K562 (cell line): Measurements from ENCODE around the gene CCT8L2. TPM values are rescaled to one million over a fixed set of nuclear protein-coding genes. Genes with fewer than 3 reads are reported as not detected.

ENCODE experiments used
- ATF7 ChIP-seq: fragments of 450-650 bp; IDR thresholded peaks from 2 replicates; pipeline ENCODE4 v1.7.1; 2014; ENCODE audit warnings: mild to moderate bottlenecking, moderate library complexity
- BCOR ChIP-seq: fragments of 450-650 bp; IDR thresholded peaks from 2 replicates; pipeline ENCODE4 v1.6.1; 2016
- ESRRA ChIP-seq: fragments of 450-650 bp; IDR thresholded peaks from 2 replicates; pipeline ENCODE4 v1.6.1; 2014; ENCODE audit warnings: low read depth, mild to moderate bottlenecking, moderate library complexity, borderline replicate concordance
- FOXJ2 ChIP-seq: fragments of 200-800 bp; sonication (Bioruptor generic); IDR thresholded peaks from 2 replicates; pipeline ENCODE4 v1.6.1; 2016; ENCODE audit warnings: missing genetic modification characterization, missing compliant biosample characterization
- GATAD2B ChIP-seq: fragments of 450-650 bp; IDR thresholded peaks from 2 replicates; pipeline ENCODE4 v1.6.1; 2017; ENCODE audit warnings: mild to moderate bottlenecking, borderline replicate concordance
- GTF2E2 ChIP-seq: fragments of 200-800 bp; sonication (Bioruptor generic); IDR thresholded peaks from 2 replicates; pipeline ENCODE4 v1.6.1; 2016; ENCODE audit warnings: missing genetic modification characterization, missing compliant biosample characterization
- JUND ChIP-seq, 2 experiments: IDR thresholded peaks; 2 replicates in 1 of 2; 3 replicates in 1 of 2; pipeline ENCODE4 v1.6.1; 2011; ENCODE audit warnings: borderline replicate concordance in 2 of 2, low read depth in 2 of 2, low read length in 2 of 2, improper control_type of control experiment in 1 of 2, missing biosample characterization in 1 of 2, missing genetic modification characterization in 1 of 2, missing genetic modification reagents in 1 of 2
- MAFG ChIP-seq: fragments of 450-650 bp; conservative IDR thresholded peaks from 2 replicates; pipeline ENCODE4 v1.6.1; 2016; ENCODE audit warnings: missing genetic modification characterization, missing compliant biosample characterization
- OTX1 ChIP-seq: fragments of 450-650 bp; formaldehyde crosslinking; IDR thresholded peaks from 2 replicates; pipeline ENCODE4 v1.4.0; 2022; ENCODE audit warnings: mild to moderate bottlenecking
- PML ChIP-seq: IDR thresholded peaks from 2 replicates; pipeline ENCODE4 v1.6.1; 2012; ENCODE audit warnings: low read length, inconsistent platforms
- POLR2AphosphoS5 ChIP-seq: IDR thresholded peaks from 2 replicates; pipeline ENCODE4 v1.6.1; 2011; ENCODE audit warnings: mild to moderate bottlenecking, low read depth, low read length, moderate library complexity; ENCODE audit not compliant: control insufficient read depth, insufficient read depth
- RBBP5 ChIP-seq: fragments of 200-600 bp; sonication (generic); IDR thresholded peaks from 2 replicates; pipeline ENCODE4 v1.6.1; 2012; ENCODE audit warnings: borderline replicate concordance, mild to moderate bottlenecking, low read length, control low read depth, inconsistent platforms; ENCODE audit not compliant: insufficient read depth, poor library complexity, severe bottlenecking
- SRF ChIP-seq, 2 experiments: fragments of 250-450, 450-650 bp in 1 of 2; sonication (Bioruptor Pico) in 1 of 2; sonication (generic) in 1 of 2; formaldehyde crosslinking; IDR thresholded peaks; 2 replicates each; pipeline versions ENCODE4 v1.5.0 to v1.5.1; 2020 to 2022; ENCODE audit warnings: mild to moderate bottlenecking in 1 of 2, missing genetic modification reagents in 1 of 2
- ZNF354B ChIP-seq: fragments of 250-450 bp; sonication (Bioruptor Pico); IDR thresholded peaks from 2 replicates; pipeline ENCODE4 v1.4.0; 2020
- polyA plus RNA-seq, 8 experiments: library from polyadenylated mRNA; depleted of rRNA in 4 of 8; stranded (reverse) in 5 of 8; unstranded in 3 of 8; fragments of >200 nt; fragmentation: Nextera tagmentation in 2 of 8; fragmentation: Illumina TruSeq in 1 of 8; extraction: Ambion mirVana in 2 of 8; extraction: Trizol in 1 of 8; gene quantifications; 2 replicates each; pipeline versions ENCODE4 v1.2.1 to v1.2.3, GENCODE V29; 2011 to 2014; ENCODE audit warnings: inconsistent platforms in 1 of 8, missing spikeins in 1 of 8
- total RNA-seq, 7 experiments: library from RNA; depleted of rRNA in 6 of 7; stranded (reverse); fragments of >200 nt in 6 of 7; fragmentation: Illumina TruSeq in 2 of 7; extraction: Trizol in 2 of 7; gene quantifications; 2 replicates each; pipeline versions ENCODE4 v1.2.1 to v1.2.3, GENCODE V29; 2011 to 2021; ENCODE audit warnings: low replicate concordance in 1 of 7
- TF ChIP-seq, protein P1 (sequence below): fragments of 250-450 bp; sonication (Bioruptor Pico); IDR thresholded peaks from 2 replicates; pipeline ENCODE4 v1.5.0; 2020; ENCODE audit warnings: mild to moderate bottlenecking
- TF ChIP-seq, protein P2 (sequence below): fragments of 450-650 bp; formaldehyde crosslinking; IDR thresholded peaks from 2 replicates; pipeline ENCODE4 v1.4.0; 2020; ENCODE audit warnings: mild to moderate bottlenecking
- TF ChIP-seq, protein P3 (sequence below), 2 experiments: fragments of 450-650 bp; IDR thresholded peaks; 2 replicates each; pipeline ENCODE4 v1.6.1; 2016
- TF ChIP-seq, protein P4 (sequence below): sonication (generic); formaldehyde crosslinking; IDR thresholded peaks from 2 replicates; pipeline ENCODE4 v1.8.1; 2023; ENCODE audit warnings: mild to moderate bottlenecking, missing genetic modification reagents, moderate library complexity

Gene CCT8L2
- total and polyA plus RNA-seq, 9 of the 15 experiments (the other 6 are each of a cell fraction or from before 2014, with no cell fraction given), result 0.13 TPM; not detected in 8

GRCh38 chr22:16600644-16601436 lies 8.2 kb upstream of the CCT8L2 start (continued):
- TF ChIP-seq PML, result peak; percentile 68; the same call in 1 of the 2 replicates
- TF ChIP-seq ATF7, result peak; percentile 95; the same call in 1 of the 2 replicates
- TF ChIP-seq MAFG (tag), result peak; percentile 34; the same call in 1 of the 2 replicates
- TF ChIP-seq ZNF354B, result peak; percentile 53; the same call in 1 of the 2 replicates
- TF ChIP-seq OTX1, result 0 out of 2 replicates have a peak, but pooled peaks have one; percentile 15
- TF ChIP-seq, protein P1, sequence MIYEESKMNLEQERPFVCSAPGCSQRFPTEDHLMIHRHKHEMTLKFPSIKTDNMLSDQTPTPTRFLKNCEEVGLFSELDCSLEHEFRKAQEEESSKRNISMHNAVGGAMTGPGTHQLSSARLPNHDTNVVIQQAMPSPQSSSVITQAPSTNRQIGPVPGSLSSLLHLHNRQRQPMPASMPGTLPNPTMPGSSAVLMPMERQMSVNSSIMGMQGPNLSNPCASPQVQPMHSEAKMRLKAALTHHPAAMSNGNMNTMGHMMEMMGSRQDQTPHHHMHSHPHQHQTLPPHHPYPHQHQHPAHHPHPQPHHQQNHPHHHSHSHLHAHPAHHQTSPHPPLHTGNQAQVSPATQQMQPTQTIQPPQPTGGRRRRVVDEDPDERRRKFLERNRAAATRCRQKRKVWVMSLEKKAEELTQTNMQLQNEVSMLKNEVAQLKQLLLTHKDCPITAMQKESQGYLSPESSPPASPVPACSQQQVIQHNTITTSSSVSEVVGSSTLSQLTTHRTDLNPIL, result 0 out of 2 replicates have a peak, but pooled peaks have one; percentile 22
- peak; percentile 99 for TF ChIP-seq GATAD2B
- peak; percentile 33; the same call in 1 of the 2 replicates for TF ChIP-seq FOXJ2 (tag)
- TF ChIP-seq, protein P2, sequence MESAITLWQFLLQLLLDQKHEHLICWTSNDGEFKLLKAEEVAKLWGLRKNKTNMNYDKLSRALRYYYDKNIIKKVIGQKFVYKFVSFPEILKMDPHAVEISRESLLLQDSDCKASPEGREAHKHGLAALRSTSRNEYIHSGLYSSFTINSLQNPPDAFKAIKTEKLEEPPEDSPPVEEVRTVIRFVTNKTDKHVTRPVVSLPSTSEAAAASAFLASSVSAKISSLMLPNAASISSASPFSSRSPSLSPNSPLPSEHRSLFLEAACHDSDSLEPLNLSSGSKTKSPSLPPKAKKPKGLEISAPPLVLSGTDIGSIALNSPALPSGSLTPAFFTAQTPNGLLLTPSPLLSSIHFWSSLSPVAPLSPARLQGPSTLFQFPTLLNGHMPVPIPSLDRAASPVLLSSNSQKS (CRISPR knock-in tag), result 0 out of 2 replicates have a peak, but pooled peaks have one; percentile 40
- TF ChIP-seq, protein P3, sequence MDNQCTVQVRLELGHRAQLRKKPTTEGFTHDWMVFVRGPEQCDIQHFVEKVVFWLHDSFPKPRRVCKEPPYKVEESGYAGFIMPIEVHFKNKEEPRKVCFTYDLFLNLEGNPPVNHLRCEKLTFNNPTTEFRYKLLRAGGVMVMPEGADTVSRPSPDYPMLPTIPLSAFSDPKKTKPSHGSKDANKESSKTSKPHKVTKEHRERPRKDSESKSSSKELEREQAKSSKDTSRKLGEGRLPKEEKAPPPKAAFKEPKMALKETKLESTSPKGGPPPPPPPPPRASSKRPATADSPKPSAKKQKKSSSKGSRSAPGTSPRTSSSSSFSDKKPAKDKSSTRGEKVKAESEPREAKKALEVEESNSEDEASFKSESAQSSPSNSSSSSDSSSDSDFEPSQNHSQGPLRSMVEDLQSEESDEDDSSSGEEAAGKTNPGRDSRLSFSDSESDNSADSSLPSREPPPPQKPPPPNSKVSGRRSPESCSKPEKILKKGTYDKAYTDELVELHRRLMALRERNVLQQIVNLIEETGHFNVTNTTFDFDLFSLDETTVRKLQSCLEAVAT (IDR thresholded peaks at IDR 0.05), result peak; percentile 65 to 69; a peak in 2 of 4 replicates
- TF ChIP-seq, protein P4, sequence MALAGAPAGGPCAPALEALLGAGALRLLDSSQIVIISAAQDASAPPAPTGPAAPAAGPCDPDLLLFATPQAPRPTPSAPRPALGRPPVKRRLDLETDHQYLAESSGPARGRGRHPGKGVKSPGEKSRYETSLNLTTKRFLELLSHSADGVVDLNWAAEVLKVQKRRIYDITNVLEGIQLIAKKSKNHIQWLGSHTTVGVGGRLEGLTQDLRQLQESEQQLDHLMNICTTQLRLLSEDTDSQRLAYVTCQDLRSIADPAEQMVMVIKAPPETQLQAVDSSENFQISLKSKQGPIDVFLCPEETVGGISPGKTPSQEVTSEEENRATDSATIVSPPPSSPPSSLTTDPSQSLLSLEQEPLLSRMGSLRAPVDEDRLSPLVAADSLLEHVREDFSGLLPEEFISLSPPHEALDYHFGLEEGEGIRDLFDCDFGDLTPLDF (CRISPR knock-in tag), result peak; percentile 98
- peak; percentile 84 for TF ChIP-seq RBBP5
- 0 out of 2 replicates have a peak, but pooled peaks have one; percentile 45 for TF ChIP-seq BCOR
- TF ChIP-seq GTF2E2 (tag), result peak; percentile 90
- TF ChIP-seq JUND (IDR thresholded peaks at IDR 0.05; ENCODE audit: borderline replicate concordance, low read depth, low read length), result peak; percentile 95
- peak; percentile 90; the same call in 1 of the 3 replicates for TF ChIP-seq JUND (tag; IDR thresholded peaks at IDR 0.05; ENCODE audit: borderline replicate concordance, low read depth, low read length)
- peak; percentile 81; the same call in 1 of the 2 replicates for TF ChIP-seq ESRRA
- 0 out of 4 replicates have a peak, but pooled peaks have one; percentile 42 to 43 for TF ChIP-seq SRF (CRISPR knock-in tag; IDR thresholded peaks at IDR 0.05)
- peak; percentile 72; the same call in 1 of the 2 replicates for TF ChIP-seq POLR2AphosphoS5
